ENCODE measurements around the gene NPIPB13. TPM values are rescaled to one million over a fixed set of nuclear protein-coding genes. Genes with fewer than 3 reads are reported as not detected.

NPIPB13 gene
- total RNA-seq, result 8.5 TPM

DNA sequence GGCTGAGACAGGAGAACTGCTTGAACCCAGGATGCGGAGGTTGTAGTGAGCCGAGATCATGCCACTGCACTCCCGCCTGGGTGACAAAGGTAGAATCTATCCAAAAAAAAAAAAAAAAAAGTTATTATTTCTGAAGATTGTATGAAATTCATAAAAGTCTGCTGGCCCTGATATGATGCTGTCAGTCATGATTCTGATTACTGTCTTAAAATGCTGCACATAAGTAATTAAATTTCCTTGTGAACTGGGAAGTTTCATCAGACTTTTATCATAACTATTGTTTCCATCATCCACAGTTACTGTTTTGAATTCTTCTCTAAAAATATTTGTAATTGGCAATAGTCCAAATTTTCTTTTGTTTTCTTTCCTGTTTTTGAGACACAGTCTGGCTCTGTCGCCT lies at the start of gene NPIPB13:
Gene NPIPB13 (minus strand): TSS at position 101 of the 400 bp plus-strand sequence. CDS start 2,906 bp downstream, outside the sequence.

DNA sequence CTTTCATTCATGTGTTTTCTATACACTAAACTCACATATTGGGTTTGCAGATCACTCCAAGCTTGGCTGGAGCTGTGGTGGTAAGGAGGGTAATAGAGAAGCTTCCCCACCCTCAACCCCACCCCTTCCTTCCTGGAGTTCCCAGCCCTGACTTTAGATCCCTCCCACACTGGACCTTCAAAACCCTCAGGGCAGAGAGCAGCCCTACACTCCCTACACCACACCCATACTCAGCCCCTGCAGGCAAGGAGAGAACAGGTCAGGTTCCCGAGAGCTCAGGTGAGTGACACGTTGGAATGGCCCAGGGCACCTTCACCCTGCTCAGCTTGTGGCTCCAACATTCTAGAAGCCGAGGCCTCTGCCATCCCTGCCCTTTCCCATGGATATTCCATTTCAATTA lies 49.2 kb downstream of the NPIPB13 start, which contains the start of gene SULT1A3:
Gene SULT1A3 (plus strand): TSS at position 207 of the 400 bp plus-strand sequence. CDS start 1,474 bp downstream, outside the sequence.

Small RNA genes lying within 50 kb of the gene (small RNA-seq; reads per million reads assigned to genes)
- gene AC106782.4 (ENCODE audit: low replicate concordance), result not detected

Other genes with a start within 250 kb of the NPIPB13 start
- gene DOC2A, start 237.5 kb downstream of the NPIPB13 start, total RNA-seq, result 17.2 TPM
- gene C16orf92, start 225.3 kb downstream of the NPIPB13 start, total RNA-seq, result not detected
- gene TLCD3B, start 217.2 kb downstream of the NPIPB13 start, total RNA-seq, result 24.4 TPM
- 89.8 TPM for gene ALDOA, start 182.7 kb downstream of the NPIPB13 start, total RNA-seq
- gene PPP4C, start 172.5 kb downstream of the NPIPB13 start, total RNA-seq, result 60.4 TPM
- 0.31 TPM for gene TBX6, start 156.6 kb downstream of the NPIPB13 start, total RNA-seq
- 29.1 TPM for gene YPEL3, start 152.3 kb downstream of the NPIPB13 start, total RNA-seq
- gene GDPD3, start 134.9 kb downstream of the NPIPB13 start, total RNA-seq, result 1.9 TPM
- 26.0 TPM for gene MAPK3, start 125.3 kb downstream of the NPIPB13 start, total RNA-seq
- gene CORO1A, start 64.9 kb downstream of the NPIPB13 start, total RNA-seq, result 26.3 TPM
- gene BOLA2B, start 54.8 kb downstream of the NPIPB13 start, total RNA-seq, result 16.9 TPM
- gene SLX1A, start 54.6 kb downstream of the NPIPB13 start, total RNA-seq, result 27.2 TPM
- gene SULT1A3, start 49.2 kb downstream of the NPIPB13 start, total RNA-seq, result 7.8 TPM
- gene CD2BP2, start 106.8 kb upstream of the NPIPB13 start, total RNA-seq, result 42.9 TPM
- 33.2 TPM for gene TBC1D10B, start 122.0 kb upstream of the NPIPB13 start, total RNA-seq
- gene MYL11, start 126.3 kb upstream of the NPIPB13 start, total RNA-seq, result not detected
- 0.94 TPM for gene SEPTIN1, start 134.1 kb upstream of the NPIPB13 start, total RNA-seq
- 31.0 TPM for gene ZNF48, start 146.9 kb upstream of the NPIPB13 start, total RNA-seq
- gene ZNF771, start 159.1 kb upstream of the NPIPB13 start, total RNA-seq, result 11.6 TPM
- gene DCTPP1, start 181.6 kb upstream of the NPIPB13 start, total RNA-seq, result 16.3 TPM
- 8.1 TPM for gene SEPHS2, start 197.4 kb upstream of the NPIPB13 start, total RNA-seq
- gene ITGAL, start 224.3 kb upstream of the NPIPB13 start, total RNA-seq, result 1.3 TPM

Measured in parietal lobe (tissue), 2 donors.